Activated T-helper 9 cell treated with anti-CD3 and anti-CD28 coated beads, Interleukin-2, amount 50 U/mL, for 16 hours (primary cell): ENCODE data around the gene CBFA2T2.
"Not testable (repeated sequence)": the region's sequence is repeated elsewhere in the genome, so short reads cannot be mapped to it uniquely, and the experiment has no call there.

Experiments used
- DNase-seq: peaks from one replicate; pipeline ENCODE4 v3.0.0-alpha.2; 2020; ENCODE audit warnings: low read depth

The CBFA2T2 gene

DNA sequence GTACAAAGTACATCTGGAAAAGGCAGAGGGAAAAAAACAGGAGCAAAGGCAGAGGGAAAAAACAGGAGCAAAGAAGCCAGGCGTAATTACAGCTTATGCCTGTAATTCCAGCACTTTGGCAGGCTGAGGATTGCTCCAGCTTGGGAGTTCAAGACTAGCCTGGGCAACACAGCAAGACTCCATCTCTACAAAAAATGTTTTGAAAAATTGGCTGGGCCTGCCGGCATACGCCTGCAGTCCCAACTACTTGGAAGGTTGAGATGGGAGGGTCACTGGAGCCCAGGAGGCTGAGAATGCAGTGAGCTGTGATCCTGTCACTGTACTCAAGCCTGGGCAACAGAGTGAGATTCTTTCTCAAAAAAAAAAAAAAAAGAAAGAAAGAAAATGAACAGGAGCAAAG is 19.0 kb upstream of the CBFA2T2 start:
- DNase-seq = no peak

DNA sequence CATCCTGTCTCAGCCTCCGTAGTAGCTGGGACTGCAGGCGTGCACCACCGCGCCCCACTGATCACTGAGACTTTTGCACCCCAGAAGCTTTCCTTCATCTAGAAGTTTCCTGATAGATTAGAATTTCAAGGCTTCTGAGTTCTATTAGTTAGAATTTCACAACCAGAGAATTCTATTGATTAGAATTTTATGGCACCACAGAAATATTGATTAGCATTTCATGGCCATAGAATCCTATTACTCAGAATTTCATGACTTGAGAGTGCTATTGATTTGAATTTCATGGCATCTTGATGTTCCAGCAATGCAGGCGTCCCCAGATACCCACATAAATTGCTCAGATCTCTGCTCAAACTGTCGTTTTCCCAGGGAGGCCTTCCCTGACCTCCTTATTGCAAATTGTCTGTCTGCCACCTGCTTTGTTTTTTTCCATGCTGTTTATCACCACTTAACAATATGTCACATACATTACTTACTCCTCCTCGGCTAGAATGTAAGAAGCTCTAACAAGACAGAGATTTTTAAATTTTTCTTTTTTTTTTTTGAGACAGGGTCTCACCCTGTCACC is 16.9 kb upstream of the CBFA2T2 start:
- DNase-seq = no peak

DNA sequence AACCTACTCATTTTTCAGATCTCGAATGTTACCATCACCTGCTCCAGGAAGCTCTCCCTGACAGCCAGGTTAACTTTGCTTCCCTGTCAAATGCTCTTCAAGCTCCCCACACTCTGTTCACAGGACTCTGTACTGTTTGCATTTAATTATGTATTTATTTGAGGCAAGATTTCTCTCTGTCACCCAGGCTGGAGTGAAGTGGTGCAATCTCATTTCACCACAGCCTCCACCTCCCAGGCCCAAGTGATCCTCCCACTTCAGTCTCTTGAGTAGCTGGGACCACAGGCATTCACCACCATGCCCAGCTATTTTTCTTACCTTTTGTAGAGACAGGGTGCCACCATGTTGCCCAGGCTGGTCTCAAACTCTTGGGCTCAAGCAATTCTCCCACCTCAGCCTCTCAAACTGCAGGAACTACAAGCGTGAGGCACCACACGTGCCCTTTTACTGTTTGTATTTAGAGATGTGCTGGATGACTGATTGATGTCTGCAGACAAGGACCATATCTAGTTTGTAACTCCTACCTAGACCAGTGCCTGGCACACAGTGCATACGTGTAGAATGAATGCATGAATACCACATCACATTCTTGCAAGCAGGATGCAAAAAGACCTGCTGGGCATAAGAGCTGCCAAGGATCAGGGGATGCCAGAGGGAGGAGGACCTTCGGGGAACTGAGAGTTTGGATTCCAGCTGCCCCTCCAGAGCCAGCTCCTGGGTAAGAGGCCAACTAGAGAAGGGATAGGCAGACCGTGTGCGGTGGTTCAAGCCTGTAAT is 15.6 kb upstream of the CBFA2T2 start:
- DNase-seq = no peak

DNA sequence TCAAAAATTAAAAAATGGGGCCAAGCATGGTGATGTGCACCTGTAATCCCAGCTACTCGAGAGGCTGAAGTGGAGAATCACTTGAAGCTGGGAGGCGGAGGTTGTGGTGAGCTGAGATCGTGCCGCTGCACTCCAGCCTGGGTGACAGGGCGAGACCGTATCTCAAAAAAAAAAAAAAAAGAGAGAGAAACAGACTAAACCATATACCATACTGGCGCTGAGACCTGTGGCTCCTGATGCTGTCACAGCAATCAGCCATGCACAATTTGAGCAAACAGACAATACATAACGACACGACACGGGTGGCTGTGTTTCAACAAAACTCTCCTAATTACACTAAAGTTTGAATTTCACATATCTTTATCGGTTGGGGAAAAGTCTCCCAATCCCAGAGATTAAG is 14.9 kb upstream of the CBFA2T2 start:
- DNase-seq = no peak

DNA sequence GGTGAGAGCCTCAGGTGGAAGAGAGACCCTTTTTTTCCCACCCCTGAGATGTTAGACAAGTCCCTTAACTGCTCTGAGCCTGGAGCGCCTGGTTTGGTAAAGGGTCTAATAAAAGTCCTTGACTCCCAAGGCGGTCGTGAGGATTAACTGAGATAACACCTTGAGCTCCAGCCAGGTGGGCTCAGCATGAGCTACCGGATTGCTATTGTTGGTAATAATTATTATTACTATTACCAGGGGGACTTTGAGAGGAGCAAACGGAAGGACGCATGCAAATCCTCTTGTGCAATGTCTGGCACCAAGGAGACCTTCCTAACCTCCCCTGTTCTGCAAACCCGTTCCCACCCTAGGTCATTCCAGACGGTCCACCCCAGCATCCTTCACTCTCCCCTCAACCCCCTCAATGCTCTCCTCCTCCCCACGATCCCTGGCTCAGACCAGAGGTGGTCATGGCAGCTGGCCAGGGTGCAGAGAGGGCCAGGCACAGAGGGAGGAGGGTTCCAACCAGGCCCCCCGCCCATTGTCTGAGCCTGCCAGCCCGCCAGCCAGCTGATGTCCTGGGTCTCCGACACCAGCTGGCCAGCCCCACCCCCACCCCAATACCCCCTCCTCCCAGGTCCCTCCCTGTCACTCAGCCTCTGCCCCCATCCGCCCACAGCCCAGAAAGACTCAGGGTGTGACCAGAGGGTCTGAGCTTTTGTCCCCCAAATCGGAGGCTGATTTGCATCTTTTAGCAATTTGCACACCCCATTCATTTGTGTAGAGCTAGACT is 14.3 kb upstream of the CBFA2T2 start:
- no peak for DNase-seq

DNA sequence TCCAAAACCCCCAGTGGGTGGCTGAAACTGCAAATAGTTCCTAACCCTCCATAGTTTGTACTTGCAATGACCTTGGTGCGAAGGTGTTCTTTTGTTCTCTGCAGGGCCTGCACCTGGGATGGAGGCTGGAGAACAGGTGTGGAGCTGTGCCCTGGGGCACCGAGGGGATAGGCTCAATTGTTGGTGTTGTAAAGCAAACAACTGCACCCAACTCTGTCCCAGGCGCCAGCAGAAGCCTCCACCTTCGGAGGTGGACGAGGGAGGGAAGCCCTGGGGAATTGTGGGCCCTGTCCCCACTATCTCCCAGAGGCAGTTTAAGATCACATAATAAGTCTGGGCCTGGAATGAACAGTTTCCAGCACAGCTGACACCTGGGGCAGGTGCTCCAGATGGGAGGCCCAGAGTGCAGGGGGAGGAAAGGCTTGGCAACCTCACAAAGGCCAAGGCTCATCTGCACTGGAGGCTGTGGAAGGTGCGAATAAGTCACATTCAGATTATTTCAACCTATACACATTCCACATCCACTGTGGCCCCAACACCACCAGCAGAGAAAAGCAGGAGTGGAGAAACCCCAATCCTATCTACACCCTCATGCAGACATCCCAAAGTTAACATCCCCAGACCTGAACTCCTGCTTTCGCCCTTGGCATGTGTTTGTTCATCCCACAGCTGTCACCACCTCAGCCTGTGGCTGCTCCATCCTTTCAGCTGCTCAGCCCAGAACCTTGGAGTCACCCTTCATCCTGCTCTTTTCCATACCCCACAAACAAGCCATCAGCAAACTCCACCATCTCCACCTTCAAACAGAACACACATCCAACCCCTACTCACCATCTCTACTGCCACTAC is 12.3 kb upstream of the CBFA2T2 start:
- no peak for DNase-seq

DNA sequence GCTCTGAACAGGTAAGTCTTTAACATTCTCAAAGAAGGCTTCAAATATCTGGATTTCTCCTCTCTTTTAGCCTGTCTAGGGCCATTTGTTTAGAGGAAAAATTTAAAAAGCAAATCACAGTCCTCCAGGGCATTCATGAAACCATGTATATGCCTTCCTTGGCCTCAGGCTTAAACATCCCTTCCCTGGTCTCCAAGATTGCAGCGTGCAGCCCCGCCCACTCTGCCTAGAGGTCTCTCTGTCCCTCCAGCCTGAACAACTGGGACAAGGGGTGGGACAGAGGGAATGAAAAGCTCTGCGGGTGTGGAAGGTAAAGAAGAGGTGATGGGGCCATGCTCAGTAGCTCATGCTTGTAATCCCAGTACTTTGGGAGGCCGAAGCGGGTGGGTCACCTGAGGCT is 9.8 kb upstream of the CBFA2T2 start:
- no peak for DNase-seq

DNA sequence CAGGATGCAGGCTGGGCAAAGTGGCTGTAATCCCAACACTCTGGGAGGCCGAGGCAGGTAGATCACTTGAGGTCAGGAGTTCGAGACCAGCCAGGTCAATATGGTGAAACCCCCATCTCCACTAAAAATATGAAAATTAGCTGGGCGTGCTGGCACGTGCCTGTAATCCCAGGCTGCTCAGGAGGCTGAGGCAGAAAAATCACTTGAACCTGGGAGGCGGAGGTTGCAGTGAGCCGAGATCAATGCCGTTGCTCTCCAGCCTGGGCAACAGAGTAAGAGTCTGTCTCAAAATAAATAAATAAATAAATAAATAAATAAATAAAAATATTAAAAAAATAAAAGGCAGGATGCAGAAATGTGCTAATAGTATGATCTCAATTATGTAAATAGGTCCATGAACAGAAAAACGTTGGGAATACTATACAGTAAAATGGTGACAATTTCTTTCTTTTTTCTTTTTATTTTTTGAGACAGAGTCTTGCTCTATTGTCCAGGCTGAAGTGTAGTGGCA is 8.4 kb upstream of the CBFA2T2 start:
- no peak for DNase-seq

DNA sequence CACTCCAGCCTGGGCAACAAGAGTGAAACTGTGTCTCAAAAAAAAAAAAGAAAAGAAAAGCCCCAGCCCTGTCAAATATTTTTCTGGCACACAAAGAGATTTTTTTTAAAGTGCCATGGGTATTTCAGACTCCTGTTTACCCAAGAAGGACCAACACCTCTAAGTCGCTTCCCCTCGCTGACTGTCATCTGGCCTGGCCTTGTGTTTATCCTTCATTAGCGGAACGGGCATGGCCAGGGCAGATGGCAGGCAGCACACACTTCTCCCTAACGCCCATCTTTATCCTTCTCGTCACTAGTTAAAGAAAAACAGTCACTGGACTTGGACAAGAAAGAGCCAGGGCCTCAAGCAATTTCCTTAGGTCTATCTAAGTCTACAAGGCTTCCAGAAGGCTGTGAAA is 7.3 kb upstream of the CBFA2T2 start:
- no peak for DNase-seq

DNA sequence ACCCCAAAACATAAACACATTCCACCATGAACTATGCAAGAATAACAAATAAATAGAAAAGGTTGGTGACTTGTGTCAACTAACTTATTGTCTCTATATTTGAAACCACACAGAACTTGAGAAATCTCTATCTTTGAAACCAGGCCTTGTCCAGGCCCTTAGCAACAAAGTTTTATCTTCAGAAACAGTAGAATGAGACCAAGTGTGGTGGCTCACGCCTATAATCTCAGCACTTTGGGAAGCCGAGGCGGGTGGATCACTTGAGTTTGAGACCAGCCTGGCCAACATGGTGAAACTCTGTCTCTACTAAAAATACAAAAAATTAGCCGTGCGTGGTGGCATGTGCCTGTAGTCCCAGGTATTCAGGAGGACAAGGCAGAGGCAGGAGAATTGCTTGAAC is 6.7 kb upstream of the CBFA2T2 start:
- not testable (repeated sequence) for DNase-seq

DNA sequence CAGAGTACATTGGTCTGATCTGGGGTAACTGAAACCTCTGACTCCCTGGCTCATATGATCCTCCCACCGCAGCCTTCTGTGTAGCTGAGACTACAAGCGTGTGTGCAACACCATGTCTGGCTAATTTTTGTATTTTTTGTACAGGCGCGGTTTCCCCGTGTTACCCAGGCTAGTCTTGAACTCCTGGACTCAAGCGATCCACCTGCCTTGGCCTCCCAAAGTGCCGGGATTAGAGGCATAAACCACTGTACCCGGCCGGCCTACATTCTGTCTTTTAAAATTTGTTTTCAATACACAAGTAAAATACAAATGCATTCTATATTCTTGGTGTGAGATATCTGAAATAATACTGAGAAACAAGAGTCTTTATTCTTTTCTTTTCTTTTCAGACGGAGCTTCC is 1.7 kb upstream of the CBFA2T2 start:
- no peak for DNase-seq

DNA sequence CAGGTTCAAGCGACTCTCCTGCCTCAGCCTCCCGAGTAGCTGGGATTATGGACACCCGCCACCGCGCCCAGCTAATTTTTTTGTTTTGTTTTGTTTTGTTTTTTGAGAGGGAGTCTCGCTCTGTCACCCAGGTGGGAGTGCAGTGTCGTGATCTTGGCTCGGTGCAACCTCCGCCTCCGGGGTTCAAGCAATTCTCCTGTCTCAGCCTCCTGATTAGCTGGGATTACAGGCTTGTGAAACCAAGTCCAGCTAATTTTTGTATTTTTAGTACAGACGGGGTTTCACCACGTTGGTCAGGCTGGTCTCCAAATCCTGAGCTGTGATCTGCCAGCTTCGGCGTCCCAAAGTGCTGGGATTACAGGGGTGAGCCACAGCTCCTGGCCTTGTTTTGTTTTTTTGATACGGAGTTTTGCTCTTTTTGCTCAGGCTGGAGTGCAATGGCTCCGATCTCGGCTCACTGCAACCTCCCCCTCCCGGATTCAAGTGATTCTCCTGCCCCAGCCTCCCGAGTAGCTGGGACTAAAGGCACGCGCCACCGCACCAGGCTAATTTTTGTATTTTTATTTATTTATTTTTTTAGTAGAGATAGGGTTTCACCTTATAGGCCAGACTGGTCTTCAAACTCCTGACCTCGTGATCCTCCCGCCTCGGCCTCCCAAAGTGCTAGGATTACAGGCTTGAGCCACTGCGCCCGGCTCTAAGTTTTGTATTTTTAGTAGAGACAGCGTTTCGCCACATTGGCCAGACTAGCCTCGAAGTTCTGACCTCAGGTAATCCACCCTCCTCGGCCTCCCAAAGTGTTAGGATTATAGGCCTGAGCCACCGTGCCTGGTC is 1.0 kb upstream of the CBFA2T2 start:
- not testable (repeated sequence) for DNase-seq

DNA sequence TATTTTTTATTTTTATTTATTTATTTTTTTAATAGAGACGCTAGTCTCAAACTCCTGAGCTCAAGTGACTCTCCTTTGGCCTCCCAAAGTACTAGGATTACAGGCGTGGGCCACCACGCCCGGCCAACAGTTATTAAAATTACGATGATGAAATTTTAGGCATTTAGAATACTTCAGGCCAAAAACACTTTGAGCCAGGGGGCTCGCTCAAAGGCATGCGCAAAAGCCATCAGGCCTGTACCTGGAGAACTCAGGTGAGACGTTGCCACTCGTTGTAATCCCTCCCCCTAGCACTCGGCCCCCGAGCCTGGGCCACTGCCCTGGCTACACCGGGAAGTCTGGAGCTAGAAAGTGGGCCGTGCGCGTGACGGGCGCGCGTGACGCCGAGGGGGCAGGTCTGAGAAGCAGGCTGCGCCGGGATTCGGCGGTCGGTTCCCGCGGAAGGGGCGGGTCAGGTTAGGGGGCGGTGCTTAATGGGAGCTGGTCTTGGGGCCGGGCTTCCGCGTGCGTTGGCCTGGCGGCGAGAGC is 337 bp upstream of the CBFA2T2 start:
- DNase-seq = peak; percentile 99

DNA sequence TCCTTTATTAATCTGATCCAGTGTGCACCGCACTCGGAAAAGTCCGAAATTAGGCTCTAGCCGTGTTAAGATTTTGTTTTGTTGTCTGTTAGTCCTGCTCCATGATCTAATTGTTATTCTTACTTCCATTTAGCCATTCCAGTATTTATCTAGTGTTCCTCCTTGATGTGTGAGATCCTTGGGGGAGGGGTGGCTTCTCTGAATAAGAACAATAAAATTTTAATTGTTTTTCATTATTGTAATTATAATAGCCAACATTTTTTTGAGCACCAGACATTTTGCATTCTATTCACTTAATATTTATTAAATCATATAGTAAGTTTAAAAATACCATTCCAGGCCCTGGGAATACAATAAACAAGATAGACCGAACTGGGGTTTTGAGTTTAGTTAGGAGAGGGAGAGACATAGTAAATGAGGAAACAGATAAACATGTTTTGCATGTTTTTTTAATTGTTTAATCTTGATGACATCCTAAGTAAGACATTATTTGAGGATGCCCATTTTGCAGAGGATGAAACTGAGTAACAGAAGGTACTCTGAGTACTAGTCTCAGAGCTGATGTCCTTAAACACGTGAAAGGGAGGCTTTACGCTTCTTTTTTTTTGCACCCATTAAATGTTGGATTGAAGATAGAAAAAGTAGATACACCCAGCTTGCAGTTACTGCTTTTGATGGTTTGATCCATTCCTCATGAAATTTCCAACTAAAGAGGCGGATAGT is 1.2 kb downstream of the CBFA2T2 start:
- DNase-seq = no peak

DNA sequence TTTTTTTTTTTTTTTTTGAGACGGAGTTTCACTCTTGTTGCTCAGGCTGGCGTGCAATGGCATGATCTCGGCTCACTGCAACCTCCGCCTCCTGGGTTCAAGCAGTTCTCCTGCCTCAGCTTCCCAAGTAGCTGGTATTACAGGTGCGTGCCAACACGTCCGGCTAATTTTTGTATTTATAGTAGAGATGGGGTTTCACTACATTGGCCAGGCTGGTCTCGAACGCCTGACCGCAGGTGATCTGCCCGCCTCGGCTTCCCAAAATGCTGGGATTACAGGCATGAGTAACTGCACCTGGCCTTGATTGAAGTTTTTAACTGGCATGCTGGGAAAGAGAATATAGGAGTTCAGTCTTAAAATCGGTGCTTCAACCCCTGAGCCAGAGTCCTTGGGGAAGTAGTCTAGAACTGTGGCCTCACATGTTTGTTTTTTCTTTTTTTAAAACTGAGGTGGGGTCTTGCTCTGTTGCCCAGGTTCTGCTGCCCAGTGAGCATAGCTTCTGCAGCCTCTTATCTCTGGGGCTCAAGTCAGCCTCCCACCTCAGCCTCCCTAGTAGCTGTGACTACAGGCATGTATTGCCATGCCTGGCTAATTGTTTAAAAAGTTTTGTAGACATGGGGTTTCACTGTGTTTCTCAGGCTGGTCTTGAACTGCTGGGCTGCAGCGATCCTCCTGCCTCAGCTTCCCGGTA is 3.3 kb downstream of the CBFA2T2 start:
- DNase-seq = no peak

DNA sequence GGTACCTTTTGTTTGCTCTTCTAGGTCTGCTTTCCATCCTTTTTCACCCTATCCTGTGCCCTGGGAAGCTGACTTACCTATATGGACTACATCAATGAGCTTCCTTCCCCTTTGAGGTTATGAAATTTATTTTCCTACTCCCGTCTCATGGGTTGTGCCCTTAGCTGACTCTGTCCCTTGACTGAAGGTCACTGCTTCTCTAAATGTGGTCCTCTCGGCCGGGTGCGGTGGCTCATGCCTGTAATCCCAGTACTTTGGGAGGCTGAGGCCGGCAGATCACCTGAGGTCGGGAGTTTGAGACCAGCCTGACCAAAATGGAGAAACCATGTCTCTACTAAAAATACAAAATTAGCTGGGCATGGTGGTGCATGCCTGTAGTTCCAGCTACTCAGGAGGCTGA is 6.9 kb downstream of the CBFA2T2 start:
- DNase-seq = not testable (repeated sequence)

DNA sequence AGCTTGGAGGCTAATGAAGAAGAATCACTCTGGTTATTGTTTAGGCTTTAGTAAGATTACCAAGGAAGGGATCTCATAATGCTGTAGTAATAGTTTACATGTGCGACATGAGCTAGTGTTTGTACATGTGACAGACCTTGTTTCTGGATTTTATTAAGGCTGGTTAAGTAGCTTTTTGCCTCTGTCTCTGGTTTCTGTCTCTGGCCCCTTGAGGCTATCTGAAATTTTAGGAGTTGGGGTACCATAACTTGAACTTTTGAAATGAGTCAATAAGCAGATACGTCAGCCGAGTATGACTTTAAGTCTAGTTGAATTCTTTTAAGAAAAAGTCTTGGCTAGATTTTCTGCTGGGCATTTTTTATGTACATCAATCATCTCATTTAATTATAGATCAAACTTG is 9.5 kb downstream of the CBFA2T2 start:
- no peak for DNase-seq

DNA sequence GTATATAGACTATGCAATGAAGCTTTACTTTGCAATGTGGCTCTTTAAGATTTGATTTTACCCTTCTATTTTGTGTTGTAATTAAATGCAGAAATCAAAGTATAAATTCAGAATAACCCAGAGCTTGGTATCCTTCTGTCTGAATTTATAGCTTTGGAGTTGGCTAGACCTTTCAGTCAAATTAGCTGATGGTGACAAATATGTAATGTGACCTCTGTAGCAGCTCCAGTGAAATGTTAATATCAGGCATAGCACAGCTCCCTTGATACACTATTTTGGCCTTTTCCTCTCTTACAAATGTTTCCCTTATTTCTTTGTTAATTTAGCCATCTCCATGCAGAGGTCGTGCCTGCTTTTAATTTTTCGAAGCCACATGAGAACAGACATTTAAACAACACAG is 11.1 kb downstream of the CBFA2T2 start:
- no peak for DNase-seq

DNA sequence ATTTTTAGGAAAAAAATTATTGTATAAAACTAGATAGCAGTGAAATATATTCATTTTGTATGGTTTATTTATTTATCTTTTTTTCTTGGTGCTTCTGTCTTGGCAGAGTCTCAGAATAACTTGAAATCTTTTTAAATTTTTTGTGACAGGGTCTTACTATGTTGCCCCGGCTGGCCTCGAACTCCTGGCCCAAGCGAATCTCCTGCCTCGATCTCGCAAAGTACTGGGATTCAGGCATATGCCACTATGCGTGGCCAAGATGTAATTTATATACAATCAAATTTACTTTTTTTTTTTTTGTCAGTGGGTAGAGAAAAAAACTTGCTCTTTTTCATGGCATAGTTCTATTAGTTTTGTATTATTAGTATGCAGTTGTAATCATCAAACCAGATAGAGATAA is 13.7 kb downstream of the CBFA2T2 start:
- no peak for DNase-seq

DNA sequence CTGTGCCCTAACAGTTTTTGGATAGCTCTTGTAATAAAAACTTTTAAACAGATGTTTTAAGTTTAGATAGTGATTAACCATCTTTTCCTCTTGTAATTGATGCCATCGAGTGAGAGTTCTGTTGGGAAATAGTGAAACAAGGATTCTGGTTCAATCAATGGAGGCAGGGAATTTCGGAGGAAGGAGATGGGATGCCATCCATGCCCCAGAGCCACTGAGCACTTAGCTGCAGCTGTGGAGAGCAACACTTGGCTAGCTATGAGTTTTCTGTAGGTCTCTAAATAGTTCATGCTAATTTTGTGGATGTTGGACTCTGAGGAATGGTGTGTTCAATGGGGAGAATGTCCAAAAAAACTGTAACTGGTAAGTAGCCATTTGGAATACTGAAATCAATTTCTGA is 16.7 kb downstream of the CBFA2T2 start:
- DNase-seq = no peak
